Stimulated activated CD4-positive, alpha-beta T cell treated with anti-CD3 and anti-CD28 coated beads, Interleukin-15, amount 100 ng/mL, for 24 hours (primary cell): ENCODE data around the gene MYCN.
"Not testable (repeated sequence)": the region's sequence is repeated elsewhere in the genome, so short reads cannot be mapped to it uniquely, and the experiment has no call there.

Experiments used
- DNase-seq: peaks from one replicate; pipeline ENCODE4 v3.0.0-alpha.2; 2020

The MYCN gene

DNA sequence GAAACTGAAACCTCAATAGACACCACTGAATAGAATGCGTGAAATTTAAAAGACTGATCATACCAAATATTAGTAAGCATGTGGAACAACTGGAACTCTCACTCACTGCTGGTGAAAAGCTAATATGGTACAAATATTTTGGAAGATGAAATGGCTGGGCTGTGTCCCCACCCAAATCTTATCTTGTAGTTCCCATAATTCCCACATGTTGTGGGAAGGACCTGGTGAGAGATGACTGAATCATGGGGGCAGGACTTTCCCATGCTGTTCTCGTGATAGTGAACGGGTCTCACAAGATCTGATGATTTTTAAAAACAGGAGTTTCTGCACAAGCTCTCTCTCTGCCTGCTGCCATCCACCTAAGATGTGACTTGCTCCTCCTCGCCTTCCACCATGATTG lies 32.0 kb upstream of the MYCN start:
- DNase-seq, result no peak

DNA sequence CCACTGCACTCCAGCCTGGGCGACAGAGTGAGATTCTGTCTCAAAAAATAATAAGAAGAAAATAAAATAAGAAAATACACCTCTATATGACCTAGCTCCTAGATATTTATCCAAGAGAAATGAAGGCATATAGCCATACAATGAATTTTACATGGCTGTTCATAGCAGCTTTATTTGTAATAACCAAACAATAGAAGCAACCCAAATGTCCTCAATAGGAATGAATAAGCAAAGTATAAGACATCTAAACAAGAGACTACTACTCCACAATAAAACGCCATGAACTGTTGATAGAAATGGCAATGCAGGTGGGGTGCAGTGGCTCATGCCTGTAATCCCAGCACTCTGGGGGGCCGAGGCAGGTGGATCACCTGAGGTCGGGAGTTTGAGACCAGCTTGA lies 31.2 kb upstream of the MYCN start:
- no peak for DNase-seq

DNA sequence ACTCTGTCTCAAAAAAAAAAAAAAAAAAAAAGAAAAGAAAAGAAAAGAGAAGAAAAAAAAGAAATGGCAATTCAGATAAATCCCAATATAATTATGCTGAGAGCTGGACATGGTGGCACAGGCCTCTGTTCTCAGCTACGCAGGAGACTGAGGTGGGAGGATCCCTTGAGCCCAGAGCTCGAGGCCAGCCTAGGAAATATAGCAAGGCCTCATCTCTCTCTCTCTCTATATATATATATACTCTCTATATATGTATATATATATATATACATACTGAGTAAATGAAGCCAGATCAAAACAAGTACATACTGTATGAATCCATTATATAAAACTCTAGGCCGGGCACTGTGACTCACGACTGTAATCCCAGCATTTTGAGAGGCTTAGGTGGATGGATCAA lies 30.6 kb upstream of the MYCN start:
- no peak for DNase-seq

- DNase-seq, result not testable (repeated sequence)
Observed at GRCh38 chr2:15911270-15911669, 29.1 kb upstream of the MYCN start.

DNA sequence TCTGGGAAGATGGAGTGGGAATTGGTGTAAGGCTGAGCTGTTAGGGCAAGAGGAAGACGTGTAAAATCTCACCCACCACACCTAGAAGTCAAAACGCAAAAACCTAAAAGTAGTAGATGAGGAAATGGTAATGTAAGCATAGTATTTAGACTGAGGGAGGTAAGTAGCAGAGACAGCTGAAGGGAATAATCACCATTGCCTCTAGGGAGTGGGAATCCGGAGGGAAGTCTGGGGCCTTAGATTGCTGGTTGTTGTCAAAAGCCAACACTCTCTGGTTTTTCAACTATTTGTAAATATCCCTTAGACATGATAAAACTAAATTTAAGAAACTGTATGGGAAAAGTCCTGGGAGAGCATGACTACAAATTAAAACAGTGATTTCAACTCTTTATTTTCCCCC lies 28.7 kb upstream of the MYCN start:
- DNase-seq, result no peak

DNA sequence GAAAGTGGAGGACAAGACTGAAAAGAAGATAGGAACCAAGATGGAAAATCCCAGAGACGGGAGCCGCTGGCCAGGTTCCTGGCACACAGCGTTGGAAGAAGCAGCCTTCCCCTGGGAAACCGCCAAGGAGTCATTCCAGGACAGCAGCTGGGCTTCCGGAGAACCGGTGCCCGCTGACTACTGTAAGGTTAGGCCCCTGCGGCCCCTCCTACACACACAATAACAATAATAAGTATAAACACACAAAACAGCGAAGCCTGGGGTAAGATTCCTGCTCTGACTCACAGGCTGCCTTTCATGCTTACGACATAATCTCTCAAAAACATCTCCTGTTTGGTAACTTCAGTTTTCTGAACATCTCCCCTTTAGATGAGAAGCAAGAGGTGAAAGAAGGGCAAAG lies 28.1 kb upstream of the MYCN start:
- DNase-seq, result no peak

DNA sequence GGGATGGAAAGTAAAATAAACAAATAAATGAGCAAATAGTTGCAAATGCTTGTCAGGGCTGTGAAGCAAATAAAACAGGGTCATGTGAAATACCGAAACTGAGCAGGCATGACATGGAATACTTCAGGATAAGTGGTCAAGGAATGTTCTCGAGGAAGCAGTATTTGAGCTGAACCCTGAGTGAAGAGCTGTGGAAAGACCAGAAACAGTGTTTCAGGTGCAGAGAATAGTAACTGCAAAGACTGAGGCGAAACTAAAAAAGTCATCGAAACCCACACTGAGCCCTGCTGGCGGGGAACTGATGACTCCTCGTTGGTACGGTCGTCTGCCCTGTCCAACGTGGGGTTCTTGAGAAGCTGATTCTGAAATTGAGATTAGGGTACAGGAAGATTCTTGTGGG lies 27.2 kb upstream of the MYCN start:
- DNase-seq, result no peak

DNA sequence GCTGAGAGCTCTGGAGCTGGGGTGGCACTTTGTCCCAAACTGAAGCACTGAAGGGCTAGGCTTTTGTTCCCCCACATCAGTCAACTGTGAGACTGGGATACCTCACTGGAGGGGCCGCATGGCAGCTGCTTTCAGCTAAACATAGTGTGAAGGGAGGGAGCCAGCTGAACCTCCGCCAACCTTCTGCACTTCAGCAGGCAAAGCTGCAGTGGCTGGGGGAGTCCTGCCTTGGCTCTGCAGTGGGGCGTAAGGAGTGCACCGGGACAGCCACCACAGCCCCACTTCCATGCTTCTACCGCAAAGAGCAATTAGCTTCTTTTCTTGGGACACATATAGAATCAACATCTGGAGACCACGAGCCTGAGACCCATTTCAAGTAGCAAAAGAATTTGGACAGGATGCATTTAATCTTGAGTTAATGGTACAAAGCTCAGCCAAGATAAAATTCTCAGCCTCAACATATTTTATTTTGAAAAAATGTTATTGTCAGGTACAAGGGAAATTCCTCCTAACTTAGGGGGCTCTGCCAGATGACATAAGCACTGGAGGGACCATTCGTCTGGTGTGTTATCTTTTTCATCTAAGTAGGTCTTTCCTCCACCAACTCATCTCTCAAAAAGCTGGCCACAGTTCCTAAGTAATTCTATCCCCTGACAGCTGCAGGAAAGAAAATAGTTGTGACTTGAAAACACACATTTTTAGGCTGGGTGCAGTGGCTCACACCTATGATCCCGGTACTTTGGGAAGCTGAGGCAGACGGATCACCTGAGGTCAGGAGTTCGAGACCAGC lies 25.6 kb upstream of the MYCN start:
- DNase-seq, result no peak

- not testable (repeated sequence) for DNase-seq
Observed at GRCh38 chr2:15915546-15915945, 24.8 kb upstream of the MYCN start.

DNA sequence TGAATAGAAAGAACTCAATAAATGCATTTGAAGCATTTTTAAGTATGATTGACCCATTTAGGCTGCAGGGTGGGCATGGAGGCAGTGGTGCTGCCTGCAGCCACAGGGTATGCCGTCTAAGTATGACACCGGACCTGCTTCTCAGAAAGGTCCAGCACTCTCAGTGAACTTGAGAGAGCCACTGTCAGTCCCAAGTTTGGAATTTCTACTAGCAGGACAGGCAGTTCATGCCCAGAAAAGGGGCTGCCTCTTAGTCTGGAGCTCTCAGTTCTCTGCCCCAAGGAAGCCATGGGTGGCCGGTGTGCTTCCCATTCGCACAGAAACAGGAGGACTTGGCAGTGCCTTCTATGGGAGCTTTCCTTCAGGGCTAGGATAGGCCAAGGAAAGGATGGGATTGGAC lies 24.0 kb upstream of the MYCN start:
- DNase-seq, result no peak

- no peak for DNase-seq
Observed at GRCh38 chr2:15918761-15919356, 21.5 kb upstream of the MYCN start.

- DNase-seq, result no peak
Observed at GRCh38 chr2:15919716-15920434, 20.5 kb upstream of the MYCN start.

DNA sequence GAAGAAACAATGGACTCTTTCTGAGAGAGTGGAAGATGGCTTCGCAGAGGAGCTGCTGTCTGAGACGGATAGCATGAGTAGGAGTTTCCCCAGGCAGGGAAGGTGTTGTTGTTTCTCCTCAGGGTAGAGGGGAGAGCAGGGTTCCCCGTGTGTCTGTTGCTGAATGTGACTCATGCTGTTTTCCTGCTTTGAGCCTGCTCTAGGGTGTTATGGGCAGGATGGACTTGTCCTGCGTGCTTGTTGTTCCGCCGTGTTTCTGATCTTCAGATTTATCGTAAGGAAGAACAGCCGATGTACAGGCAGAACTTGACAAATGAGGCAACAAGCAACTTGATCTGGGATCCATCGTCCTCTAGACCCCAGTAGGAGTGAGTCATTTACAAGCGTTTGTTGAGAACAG lies 19.7 kb upstream of the MYCN start:
- no peak for DNase-seq

- no peak for DNase-seq
Observed at GRCh38 chr2:15923597-15923996, 16.8 kb upstream of the MYCN start.

DNA sequence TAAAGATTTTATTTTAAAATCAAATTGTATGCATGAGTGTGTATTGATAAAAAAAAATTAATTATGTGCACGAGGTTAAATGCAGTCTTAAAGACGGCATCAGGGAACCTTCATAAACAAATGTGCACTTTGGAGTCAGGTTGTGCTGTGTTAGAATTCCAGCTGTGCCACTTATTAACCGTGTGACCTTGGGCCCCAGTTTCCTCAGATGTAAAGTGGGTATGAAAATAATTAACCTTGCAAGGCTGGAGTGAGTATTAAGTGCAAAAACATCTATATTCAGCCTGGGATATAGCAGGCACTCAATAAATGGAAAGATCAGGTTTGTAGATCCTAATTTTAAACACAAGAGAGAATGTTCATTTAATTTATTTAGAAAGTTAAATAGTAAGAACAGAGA lies 14.5 kb upstream of the MYCN start:
- no peak for DNase-seq

DNA sequence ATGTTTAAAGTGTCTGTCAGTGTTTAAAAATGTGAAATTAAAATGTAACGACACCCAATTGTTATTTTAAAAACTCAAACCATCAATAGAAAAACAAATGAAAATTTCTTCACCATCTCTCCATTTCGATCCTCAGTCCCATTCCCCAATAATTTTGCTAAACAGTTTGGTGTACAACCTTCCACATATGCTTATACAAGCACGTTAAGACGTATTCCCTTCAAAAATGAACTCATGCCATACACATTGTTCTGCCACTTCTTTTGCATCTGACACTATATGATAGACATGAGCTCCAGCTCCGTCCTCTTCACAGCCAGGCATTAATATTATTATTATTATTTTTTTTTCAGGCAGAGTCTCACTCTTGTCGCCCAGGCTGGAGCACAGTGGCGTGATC lies 14.1 kb upstream of the MYCN start:
- no peak for DNase-seq

DNA sequence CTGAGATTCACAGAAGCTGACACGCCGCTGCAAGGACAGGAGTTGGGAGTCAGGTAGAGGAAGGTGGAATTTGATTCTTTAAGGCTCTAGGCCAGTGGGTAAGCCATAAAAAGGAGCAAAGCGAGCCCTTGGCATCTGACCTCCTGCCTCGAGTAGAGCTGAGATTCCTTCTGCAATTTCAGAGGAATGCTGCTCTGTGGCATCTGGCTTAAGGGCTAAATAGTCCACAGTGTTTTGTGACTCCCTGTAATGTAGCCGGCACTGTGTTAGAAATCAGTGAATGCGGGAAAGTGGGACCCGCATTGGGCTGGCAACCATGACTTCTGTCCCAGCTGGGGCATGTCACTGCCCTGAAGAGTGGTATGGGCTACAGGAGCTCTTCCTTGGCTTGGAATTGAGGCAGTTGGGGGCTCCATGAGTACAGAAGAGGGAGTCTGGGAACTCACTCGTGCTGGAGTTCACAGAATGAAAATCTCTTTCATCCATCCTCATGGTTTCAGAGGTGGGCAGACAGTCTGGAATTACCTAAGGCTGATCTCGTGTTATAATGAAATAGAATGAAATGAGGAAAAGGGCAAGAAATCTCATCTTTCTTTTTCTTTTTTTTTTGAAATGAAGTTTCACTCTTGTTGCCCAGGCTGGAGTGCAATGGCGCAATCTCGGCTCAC lies 12.7 kb upstream of the MYCN start:
- no peak for DNase-seq

GRCh38 chr2:15929008-15929407 lies 11.3 kb upstream of the MYCN start:
- DNase-seq, result not testable (repeated sequence)

- no peak for DNase-seq
Observed at GRCh38 chr2:15929861-15930260, 10.5 kb upstream of the MYCN start.

DNA sequence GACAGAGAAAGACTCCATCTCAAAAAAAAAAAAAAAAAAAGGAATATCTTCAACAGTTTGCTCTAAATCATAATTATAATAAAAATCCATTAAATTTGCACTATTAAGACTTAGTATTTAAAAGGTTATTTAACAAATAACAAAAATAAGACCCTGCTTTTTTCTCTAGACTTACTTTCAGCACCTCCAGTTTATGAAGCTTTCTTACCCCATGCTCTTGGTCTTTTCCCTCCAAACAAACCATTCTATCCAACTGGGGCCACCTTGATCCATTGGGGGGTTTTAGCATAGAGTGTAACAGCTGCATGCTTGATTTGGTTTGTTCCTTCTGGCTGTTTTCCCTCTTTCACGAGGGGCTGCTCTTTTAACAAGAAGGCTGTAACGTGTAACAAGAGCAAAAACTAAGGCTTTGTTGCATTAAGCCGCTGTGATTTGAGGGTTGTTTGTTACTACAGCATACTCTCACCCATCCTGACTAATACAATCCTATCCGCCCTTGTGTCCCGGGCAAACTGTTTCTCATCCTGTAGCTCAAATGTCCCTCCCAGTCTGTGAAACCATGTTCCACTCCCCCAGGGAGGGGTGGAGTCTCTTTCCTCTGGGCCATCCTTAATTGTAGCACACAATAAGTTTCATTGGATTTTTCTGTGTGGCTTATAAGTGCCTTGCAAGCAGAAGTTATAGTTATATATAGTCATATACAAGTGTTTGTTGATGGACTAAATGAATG lies 9.6 kb upstream of the MYCN start:
- DNase-seq, result no peak

DNA sequence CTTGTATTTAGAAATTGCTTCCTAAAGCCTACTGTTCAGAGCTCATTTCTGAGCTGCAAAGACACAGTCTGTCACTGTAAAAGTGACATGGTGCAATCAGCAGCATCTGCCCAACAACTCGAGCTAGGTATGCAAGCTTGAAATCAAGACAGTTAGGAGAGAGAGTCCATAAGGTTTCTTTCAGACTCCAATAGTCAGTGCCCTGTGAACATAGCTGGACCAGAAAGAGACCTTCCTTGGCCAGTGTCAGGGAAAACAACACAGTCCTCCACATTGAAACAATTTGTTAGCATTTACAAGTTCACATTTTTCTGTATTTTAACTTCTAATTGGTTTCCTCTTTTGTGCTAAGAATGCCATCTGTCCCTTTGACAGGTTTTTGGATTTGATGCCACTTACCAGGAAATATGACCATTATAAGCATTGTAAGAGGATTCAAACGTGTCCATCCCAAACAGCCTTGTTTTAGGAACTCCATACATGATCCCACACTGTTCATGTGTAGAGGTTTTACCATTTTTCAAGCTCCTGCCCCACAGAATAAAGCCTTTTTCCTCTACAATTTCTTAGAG lies 8.9 kb upstream of the MYCN start:
- DNase-seq, result no peak

- DNase-seq, result no peak
Observed at GRCh38 chr2:15931950-15932349, 8.4 kb upstream of the MYCN start.
